Fibroblast of villous mesenchyme (primary cell): ENCODE measurements around the gene LCN10. TPM values are rescaled to one million over a fixed set of nuclear protein-coding genes. Genes with fewer than 3 reads are reported as not detected.
"Not testable (repeated sequence)": the region's sequence is repeated elsewhere in the genome, so short reads cannot be mapped to it uniquely, and the experiment has no call there.

Source experiments
- DNase-seq: peaks from one replicate; pipeline ENCODE4 v3.0.0-alpha.2; 2010; ENCODE audit warnings: low read depth
- H3K4me3 ChIP-seq: 2 replicates; pipeline ENCODE4 v1.5.1; 2011; ENCODE audit warnings: low read depth, mild to moderate bottlenecking, low read length
- CTCF ChIP-seq: IDR thresholded peaks from 2 replicates; pipeline ENCODE4 v1.5.1; 2012; ENCODE audit warnings: low read depth, mild to moderate bottlenecking, low read length; ENCODE audit not compliant: insufficient read depth
- total RNA-seq: library from RNA; depleted of rRNA; stranded (reverse); fragments of >200 nt; gene quantifications from 2 replicates; pipeline ENCODE4 v1.2.3, GENCODE V29; 2012

The LCN10 gene
- total RNA-seq, 1 donor = under 0.01 TPM

- no peak for DNase-seq
- TF ChIP-seq CTCF = no peak
- peak overlapping the region; percentile 35 for H3K4me3 ChIP-seq
Observed at GRCh38 chr9:136712690-136713544, 29.8 kb downstream of the LCN10 start.

- no peak for DNase-seq
- peak within 1 kb of the TSS; percentile 41 for H3K4me3 ChIP-seq
- no peak for TF ChIP-seq CTCF
Observed at GRCh38 chr9:136711751-136712689, 30.7 kb downstream of the LCN10 start, which contains the start of gene DIPK1B. TSS of gene DIPK1B (plus strand) at chr9:136712572. CDS start at chr9:136712666, 94 bp downstream.

GRCh38 chr9:136711219-136711648 lies 31.5 kb downstream of the LCN10 start:
- H3K4me3 ChIP-seq = not testable (repeated sequence)
- DNase-seq = peak; percentile 74

- no peak for TF ChIP-seq CTCF
- H3K4me3 ChIP-seq = no peak overlapping the region
- no peak for DNase-seq
Observed at GRCh38 chr9:136710543-136710942, 32.2 kb downstream of the LCN10 start.

GRCh38 chr9:136709454-136710109 lies 33.2 kb downstream of the LCN10 start:
- no peak for DNase-seq
- H3K4me3 ChIP-seq = no peak overlapping the region
- no peak for TF ChIP-seq CTCF

- no peak for DNase-seq
- TF ChIP-seq CTCF = no peak
- no peak overlapping the region for H3K4me3 ChIP-seq
Observed at GRCh38 chr9:136707849-136708517, 34.8 kb downstream of the LCN10 start.
